Measurements from ENCODE around the gene KDM4C. TPM values are rescaled to one million over a fixed set of nuclear protein-coding genes. Genes with fewer than 3 reads are reported as not detected.
A peak's percentile ranks its signal among the peaks of the same experiment; 100 is the strongest.

KDM4C gene
- total and polyA plus RNA-seq, 2 of the 13 experiments (the other 11 are each of a cell fraction or from before 2014, with no cell fraction given), result 19.4 to 23.6 TPM

- TF ChIP-seq, protein P1, sequence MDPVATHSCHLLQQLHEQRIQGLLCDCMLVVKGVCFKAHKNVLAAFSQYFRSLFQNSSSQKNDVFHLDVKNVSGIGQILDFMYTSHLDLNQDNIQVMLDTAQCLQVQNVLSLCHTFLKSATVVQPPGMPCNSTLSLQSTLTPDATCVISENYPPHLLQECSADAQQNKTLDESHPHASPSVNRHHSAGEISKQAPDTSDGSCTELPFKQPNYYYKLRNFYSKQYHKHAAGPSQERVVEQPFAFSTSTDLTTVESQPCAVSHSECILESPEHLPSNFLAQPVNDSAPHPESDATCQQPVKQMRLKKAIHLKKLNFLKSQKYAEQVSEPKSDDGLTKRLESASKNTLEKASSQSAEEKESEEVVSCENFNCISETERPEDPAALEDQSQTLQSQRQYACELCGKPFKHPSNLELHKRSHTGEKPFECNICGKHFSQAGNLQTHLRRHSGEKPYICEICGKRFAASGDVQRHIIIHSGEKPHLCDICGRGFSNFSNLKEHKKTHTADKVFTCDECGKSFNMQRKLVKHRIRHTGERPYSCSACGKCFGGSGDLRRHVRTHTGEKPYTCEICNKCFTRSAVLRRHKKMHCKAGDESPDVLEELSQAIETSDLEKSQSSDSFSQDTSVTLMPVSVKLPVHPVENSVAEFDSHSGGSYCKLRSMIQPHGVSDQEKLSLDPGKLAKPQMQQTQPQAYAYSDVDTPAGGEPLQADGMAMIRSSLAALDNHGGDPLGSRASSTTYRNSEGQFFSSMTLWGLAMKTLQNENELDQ (CRISPR knock-in tag; IDR thresholded peaks at IDR 0.05; ENCODE audit: borderline replicate concordance), result no peak
- TF ChIP-seq ZNF326 (CRISPR knock-in tag; IDR thresholded peaks at IDR 0.05; ENCODE audit: borderline replicate concordance), result no peak
- TF ChIP-seq ZNF597 (CRISPR knock-in tag; IDR thresholded peaks at IDR 0.05), result no peak
- TF ChIP-seq NFE2L2 (IDR thresholded peaks at IDR 0.05; ENCODE audit: low read length), result no peak
- peak; percentile 79; the same call in 1 of the 2 replicates for TF ChIP-seq ZNF589 (CRISPR knock-in tag; conservative IDR thresholded peaks at IDR 0.05)
- peak; percentile 57 for TF ChIP-seq YEATS2 (CRISPR knock-in tag; IDR thresholded peaks at IDR 0.05; ENCODE audit: borderline replicate concordance)
- TF ChIP-seq RCOR2 (CRISPR knock-in tag; IDR thresholded peaks at IDR 0.05), result peak; percentile 28; the same call in 1 of the 2 replicates
- no peak for TF ChIP-seq RFX3 (CRISPR knock-in tag; IDR thresholded peaks at IDR 0.05)
- TF ChIP-seq HNRNPL (IDR thresholded peaks at IDR 0.05; ENCODE audit: low read depth, low read length), result 0 out of 2 replicates have a peak, but pooled peaks have one; percentile 44
- TF ChIP-seq BORCS8-MEF2B (CRISPR knock-in tag; IDR thresholded peaks at IDR 0.05), result 0 out of 2 replicates have a peak, but pooled peaks have one; percentile 50
- TF ChIP-seq ATF6 (CRISPR knock-in tag; conservative IDR thresholded peaks at IDR 0.05), result 0 out of 2 replicates have a peak, but pooled peaks have one; percentile 56
- TF ChIP-seq GABPA (IDR thresholded peaks at IDR 0.05; ENCODE audit: low read depth, low read length), result no peak
- peak; percentile 26 for TF ChIP-seq GABPA (CRISPR knock-in tag; IDR thresholded peaks at IDR 0.05; ENCODE audit: low read depth)
- peak; percentile 24; the same call in 1 of the 2 replicates for TF ChIP-seq ZNF264 (CRISPR knock-in tag; IDR thresholded peaks at IDR 0.05)
- TF ChIP-seq ZNF841 (CRISPR knock-in tag; IDR thresholded peaks at IDR 0.05; ENCODE audit: borderline replicate concordance), result 0 out of 2 replicates have a peak, but pooled peaks have one; percentile 41
- TF ChIP-seq RXRB (CRISPR knock-in tag; IDR thresholded peaks at IDR 0.05; ENCODE audit: borderline replicate concordance), result peak; percentile 45
- peak; percentile 75; the same call in 1 of the 2 replicates for TF ChIP-seq NFKB2 (CRISPR knock-in tag; IDR thresholded peaks at IDR 0.05; ENCODE audit: borderline replicate concordance)
- peak; percentile 70 for TF ChIP-seq HNF4A (CRISPR knock-in tag; IDR thresholded peaks at IDR 0.05)
- TF ChIP-seq MNT (IDR thresholded peaks at IDR 0.05), result no peak
- TF ChIP-seq RBFOX2 (IDR thresholded peaks at IDR 0.05; ENCODE audit: low read depth, low read length), result peak; percentile 95
- TF ChIP-seq ZSCAN25 (CRISPR knock-in tag; IDR thresholded peaks at IDR 0.05), result peak; percentile 65; the same call in 1 of the 2 replicates
- TF ChIP-seq ZNF333 (CRISPR knock-in tag; IDR thresholded peaks at IDR 0.05; ENCODE audit: borderline replicate concordance), result peak; percentile 74
Measured at GRCh38 chr9:6715755-6716643, 41.8 kb upstream of the KDM4C start (continued).
